ENCODE data around the gene SLC7A7. TPM values are rescaled to one million over a fixed set of nuclear protein-coding genes. Genes with fewer than 3 reads are reported as not detected.
"Not testable (repeated sequence)": the region's sequence is repeated elsewhere in the genome, so short reads cannot be mapped to it uniquely, and the experiment has no call there.

The SLC7A7 gene
- total RNA-seq, 1 experiment from 2014 or later, result 5.9 TPM

GRCh38 chr14:22852940-22853767 is 37.9 kb upstream of the SLC7A7 start:
- POLR2A ChIA-PET (ENCODE audit: unreplicated experiment), result no interaction called here
- Histone ChIP-seq H2AFZ (peak overlapping the region; percentile 85), H3K4me3 (peak overlapping the region; percentile 48; the same call in 1 of the 2 replicates), H3K79me2 (ENCODE audit: low read depth) (no peaks in the 10 kb centered on the region), H3K27ac (no peak overlapping the region), H3K36me3 (ENCODE audit: low read depth) (no peaks in the 10 kb centered on the region), H3F3A (ENCODE audit: insufficient read depth, low read depth) (no peaks in the 10 kb centered on the region), H3K27me3 (ENCODE audit: insufficient read depth, low read depth) (no peaks in the 10 kb centered on the region), H3K4me2 (peak overlapping the region; percentile 88), H3K9me2 (ENCODE audit: insufficient read depth) (no peaks in the 10 kb centered on the region), H4K20me1 (ENCODE audit: insufficient read depth) (no peaks in the 10 kb centered on the region), H3K4me1 (replicated peaks; ENCODE audit: insufficient read depth) (peaks cover 4% of the 10 kb centered on the region; the same call in 1 of the 2 replicates), H3K9me3 (ENCODE audit: insufficient read depth, low read depth) (no peaks in the 10 kb centered on the region)
- TF ChIP-seq, protein P1, sequence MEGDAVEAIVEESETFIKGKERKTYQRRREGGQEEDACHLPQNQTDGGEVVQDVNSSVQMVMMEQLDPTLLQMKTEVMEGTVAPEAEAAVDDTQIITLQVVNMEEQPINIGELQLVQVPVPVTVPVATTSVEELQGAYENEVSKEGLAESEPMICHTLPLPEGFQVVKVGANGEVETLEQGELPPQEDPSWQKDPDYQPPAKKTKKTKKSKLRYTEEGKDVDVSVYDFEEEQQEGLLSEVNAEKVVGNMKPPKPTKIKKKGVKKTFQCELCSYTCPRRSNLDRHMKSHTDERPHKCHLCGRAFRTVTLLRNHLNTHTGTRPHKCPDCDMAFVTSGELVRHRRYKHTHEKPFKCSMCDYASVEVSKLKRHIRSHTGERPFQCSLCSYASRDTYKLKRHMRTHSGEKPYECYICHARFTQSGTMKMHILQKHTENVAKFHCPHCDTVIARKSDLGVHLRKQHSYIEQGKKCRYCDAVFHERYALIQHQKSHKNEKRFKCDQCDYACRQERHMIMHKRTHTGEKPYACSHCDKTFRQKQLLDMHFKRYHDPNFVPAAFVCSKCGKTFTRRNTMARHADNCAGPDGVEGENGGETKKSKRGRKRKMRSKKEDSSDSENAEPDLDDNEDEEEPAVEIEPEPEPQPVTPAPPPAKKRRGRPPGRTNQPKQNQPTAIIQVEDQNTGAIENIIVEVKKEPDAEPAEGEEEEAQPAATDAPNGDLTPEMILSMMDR (conservative IDR thresholded peaks at IDR 0.05), result peak; percentile 91
- TF ChIP-seq EZH2 (IDR thresholded peaks at IDR 0.05; ENCODE audit: low read depth), result no peak
- CTCF ChIA-PET, result interaction anchor here (0.5 to 1.4 kb wide), 12 partner anchors 20 to 1892 kb away, joined by 3 to 6 read pairs (median 4); partner anchors contain the start of gene DAD1
- no TSS peak for BruUV-seq (replicated peaks)
- intact Hi-C loops (cut with micrococcal nuclease; ENCODE audit: unreplicated experiment), result loop anchor here (1.0 to 5.0 kb wide), 5 partner anchors 30 to 296 kb away; no protein-coding TSS in a partner anchor
- peak in 1 of 2 experiments; percentile 80 for DNase-seq

DNA sequence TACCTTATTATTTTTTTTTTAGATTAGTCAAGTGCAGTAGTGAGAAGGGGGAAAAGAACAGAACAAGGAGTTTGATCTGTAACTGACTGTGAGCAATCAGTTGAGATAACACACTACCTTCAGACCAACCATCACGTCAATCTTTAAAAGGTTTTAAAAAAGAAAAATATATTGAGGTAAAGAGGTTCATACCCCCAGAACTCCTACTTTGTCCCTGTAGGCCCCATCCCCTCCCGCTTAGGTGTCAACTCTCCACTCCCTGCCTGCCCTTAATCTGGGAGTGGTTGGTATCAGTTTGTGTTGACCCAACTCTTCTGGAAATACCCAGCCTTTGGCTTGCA is 37.3 kb upstream of the SLC7A7 start:
- Histone ChIP-seq H3K9me2 (ENCODE audit: insufficient read depth) (no peaks in the 10 kb centered on the region), H3K36me3 (ENCODE audit: low read depth) (no peaks in the 10 kb centered on the region), H3K27ac (no peak overlapping the region), H3K4me3 (no peak overlapping the region), H3K27me3 (ENCODE audit: insufficient read depth, low read depth) (no peaks in the 10 kb centered on the region), H3K9me3 (ENCODE audit: insufficient read depth, low read depth) (no peaks in the 10 kb centered on the region), H4K20me1 (ENCODE audit: insufficient read depth) (no peaks in the 10 kb centered on the region), H3F3A (ENCODE audit: insufficient read depth, low read depth) (no peaks in the 10 kb centered on the region), H3K4me1 (replicated peaks; ENCODE audit: insufficient read depth) (peaks cover 4% of the 10 kb centered on the region; the same call in 1 of the 2 replicates), H3K4me2 (peak overlapping the region; percentile 88; the same call in 1 of the 2 replicates), H3K79me2 (ENCODE audit: low read depth) (no peaks in the 10 kb centered on the region), H2AFZ (no peak overlapping the region)
- ChIA-PET CTCF (interaction anchor here (0.5 to 1.3 kb wide), 9 partner anchors 20 to 1891 kb away, joined by 3 to 6 read pairs (median 4); partner anchors contain the start of gene DAD1), POLR2A (ENCODE audit: unreplicated experiment) (no interaction called here)
- TF ChIP-seq EZH2 (IDR thresholded peaks at IDR 0.05; ENCODE audit: low read depth), result no peak
- TF ChIP-seq, protein P1 (conservative IDR thresholded peaks at IDR 0.05), result no peak
- no TSS peak for BruUV-seq (replicated peaks)
- intact Hi-C loops (cut with micrococcal nuclease; ENCODE audit: unreplicated experiment), result loop anchor here (2.0 to 5.0 kb wide), 3 partner anchors 30 to 295 kb away; no protein-coding TSS in a partner anchor
- no peak for DNase-seq

DNA sequence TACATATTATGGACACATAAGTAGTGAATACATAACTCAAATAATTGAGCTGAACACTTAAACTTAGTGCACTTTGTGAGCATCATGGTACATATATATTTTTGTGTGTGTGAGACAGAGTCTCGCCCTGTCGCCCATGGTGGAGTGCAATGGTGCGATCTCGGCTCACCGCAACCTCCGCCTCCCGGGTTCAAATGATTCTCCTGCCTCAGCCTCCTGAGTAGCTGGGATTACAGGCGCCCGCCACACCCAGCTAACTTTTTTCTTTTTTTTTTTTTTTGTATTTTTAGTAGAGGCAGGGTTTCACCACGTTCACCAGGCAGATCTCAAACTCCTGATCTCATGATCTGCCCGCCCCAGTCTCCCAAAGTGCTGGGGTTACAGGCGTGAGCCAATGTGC is 36.9 kb upstream of the SLC7A7 start:
- DNase-seq; H3K27me3 ChIP-seq (ENCODE audit: insufficient read depth, low read depth); H3K36me3 ChIP-seq (ENCODE audit: low read depth); H3F3A ChIP-seq (ENCODE audit: insufficient read depth, low read depth); BruUV-seq (replicated peaks); H3K9me3 ChIP-seq (ENCODE audit: insufficient read depth, low read depth); H3K4me2 ChIP-seq; H3K9me2 ChIP-seq (ENCODE audit: insufficient read depth); H3K4me1 ChIP-seq (replicated peaks; ENCODE audit: insufficient read depth); POLR2A ChIA-PET (ENCODE audit: unreplicated experiment); H2AFZ ChIP-seq; H4K20me1 ChIP-seq (ENCODE audit: insufficient read depth); H3K27ac ChIP-seq; H3K4me3 ChIP-seq; H3K79me2 ChIP-seq (ENCODE audit: low read depth): not testable (repeated sequence)
- CTCF ChIA-PET, result interaction anchor here (0.5 to 1.3 kb wide), 11 partner anchors 21 to 1891 kb away, joined by 3 to 6 read pairs (median 3); partner anchors contain the start of gene DAD1
- intact Hi-C loops (cut with micrococcal nuclease; ENCODE audit: unreplicated experiment), result loop anchor here (2.0 to 5.0 kb wide), 3 partner anchors 29 to 295 kb away; no protein-coding TSS in a partner anchor

Data from PC-9 (cell line).